Measurements from ENCODE around the gene ATP6V1B1. TPM values are rescaled to one million over a fixed set of nuclear protein-coding genes. Genes with fewer than 3 reads are reported as not detected.

Gene ATP6V1B1
- total and polyA plus RNA-seq, 2 of the 13 experiments (the other 11 are each of a cell fraction or from before 2014, with no cell fraction given): 0.58 to 1.6 TPM

- no peak for TF ChIP-seq SOX13 (IDR thresholded peaks at IDR 0.05)
- peak in 1 of 2 experiments; percentile 50; a peak in 1 of 4 replicates for TF ChIP-seq SOX13 (CRISPR knock-in tag; conservative IDR thresholded peaks at IDR 0.05 in 1 of 2, IDR thresholded peaks at IDR 0.05 in 1 of 2)
- no peak for TF ChIP-seq LBX2 (CRISPR knock-in tag; IDR thresholded peaks at IDR 0.05; ENCODE audit: borderline replicate concordance)
- TF ChIP-seq CTCF (CRISPR knock-in tag; IDR thresholded peaks at IDR 0.05): peak; percentile 92
- peak; percentile 77; the same call in 1 of the 2 replicates for TF ChIP-seq KDM5B (CRISPR knock-in tag; IDR thresholded peaks at IDR 0.05; ENCODE audit: borderline replicate concordance)
- peak; percentile 80; the same call in 1 of the 2 replicates for TF ChIP-seq IRX3 (CRISPR knock-in tag; IDR thresholded peaks at IDR 0.05; ENCODE audit: borderline replicate concordance, low read depth)
- 0 out of 2 replicates have a peak, but pooled peaks have one; percentile 42 for TF ChIP-seq ZBTB7B (CRISPR knock-in tag; IDR thresholded peaks at IDR 0.05)
- TF ChIP-seq KDM3A (CRISPR knock-in tag; IDR thresholded peaks at IDR 0.05; ENCODE audit: low read depth): 0 out of 2 replicates have a peak, but pooled peaks have one; percentile 9
- peak; percentile 68 for TF ChIP-seq NR2C2 (CRISPR knock-in tag; IDR thresholded peaks at IDR 0.05; ENCODE audit: borderline replicate concordance)
- no peak for TF ChIP-seq RARA (CRISPR knock-in tag; IDR thresholded peaks at IDR 0.05)
- TF ChIP-seq HNRNPH1 (optimal IDR thresholded peaks at IDR 0.05; ENCODE audit: low read depth, low read length): no peak
- no peak; the same call in 1 of the 2 replicates for TF ChIP-seq CREBL2 (CRISPR knock-in tag; IDR thresholded peaks at IDR 0.05; ENCODE audit: borderline replicate concordance)
- no peak for TF ChIP-seq NR2F2 (IDR thresholded peaks at IDR 0.05; ENCODE audit: borderline replicate concordance, low read depth)
- TF ChIP-seq ZBTB25 (CRISPR knock-in tag; IDR thresholded peaks at IDR 0.05): peak; percentile 67; the same call in 1 of the 2 replicates
- TF ChIP-seq ZNF354B (CRISPR knock-in tag; IDR thresholded peaks at IDR 0.05): 0 out of 2 replicates have a peak, but pooled peaks have one; percentile 13
- TF ChIP-seq ZNF280D (CRISPR knock-in tag; IDR thresholded peaks at IDR 0.05): peak; percentile 80; the same call in 1 of the 2 replicates
- TF ChIP-seq MEF2D (CRISPR knock-in tag; IDR thresholded peaks at IDR 0.05): no peak
- TF ChIP-seq ETV5 (CRISPR knock-in tag; IDR thresholded peaks at IDR 0.05; ENCODE audit: borderline replicate concordance): peak; percentile 11
- TF ChIP-seq GATAD2A (CRISPR knock-in tag; IDR thresholded peaks at IDR 0.05): 0 out of 2 replicates have a peak, but pooled peaks have one; percentile 23
- TF ChIP-seq ZNF235 (CRISPR knock-in tag; IDR thresholded peaks at IDR 0.05; ENCODE audit: borderline replicate concordance): 0 out of 2 replicates have a peak, but pooled peaks have one; percentile 27
- TF ChIP-seq ZBTB1 (CRISPR knock-in tag; IDR thresholded peaks at IDR 0.05; ENCODE audit: borderline replicate concordance): no peak
- TF ChIP-seq ZFY (CRISPR knock-in tag; IDR thresholded peaks at IDR 0.05): peak; percentile 91
These were observed 59.2 kb downstream of the ATP6V1B1 start, which contains the start of gene TEX261 (continued) for GRCh38 chr2:70994699-70995425.

Data from HepG2 (cell line).